Stomach (tissue), 9 donors: ENCODE data around the gene BPIFB3. TPM values are rescaled to one million over a fixed set of nuclear protein-coding genes. Genes with fewer than 3 reads are reported as not detected.

Experiments
- DNase-seq, 2 donors: peaks; one replicate each; pipeline versions ENCODE4 v3.0.0 to v3.0.0-alpha.2; 2013 to 2019
- H3K27ac ChIP-seq, 5 donors: fragments of 200-600 bp in 4 of 5; sonication (generic) in 4 of 5; one replicate each; pipeline ENCODE4 v1.5.1; 2013 to 2019; ENCODE audit warnings: mild to moderate bottlenecking in 1 of 5, moderate library complexity in 1 of 5
- H3K27me3 ChIP-seq, 3 donors: fragments of 200-600 bp; sonication (generic); one replicate each; pipeline ENCODE4 v1.5.1; 2017 to 2019; ENCODE audit warnings: mixed run types in 1 of 3
- H3K36me3 ChIP-seq, 4 donors: fragments of 200-600 bp; sonication (generic); 1 replicate in 3 of 4; 2 replicates in 1 of 4; pipeline ENCODE4 v1.5.1; 2016 to 2019
- H3K4me1 ChIP-seq, 4 donors: fragments of 200-600 bp; sonication (generic); one replicate each; pipeline ENCODE4 v1.5.1; 2016 to 2019
- H3K4me3 ChIP-seq, 4 donors: fragments of 200-600 bp; sonication (generic) in 3 of 4; one replicate each; pipeline ENCODE4 v1.5.1; 2016 to 2019; ENCODE audit warnings: mild to moderate bottlenecking in 1 of 4
- H3K9me3 ChIP-seq, 4 donors: fragments of 200-600 bp; sonication (generic); one replicate each; pipeline ENCODE4 v1.5.1; 2016 to 2019
- CTCF ChIP-seq, 7 experiments: fragments of 450-650 bp in 4 of 7; fragments of 200-600 bp in 3 of 7; sonication (generic) in 3 of 7; IDR thresholded peaks; one replicate each; pipeline ENCODE4 v1.5.1; 2016 to 2019; ENCODE audit warnings: antibody characterized with exemption in 7 of 7, control low read depth in 2 of 7, mild to moderate bottlenecking in 1 of 7
- EP300 ChIP-seq: sonication (generic); formaldehyde crosslinking; IDR thresholded peaks from one replicate; pipeline ENCODE4 v1.6.1; 2017; ENCODE audit warnings: antibody characterized with exemption
- POLR2A ChIP-seq, 4 donors: fragments of 450-650 bp; IDR thresholded peaks; one replicate each; pipeline ENCODE4 v1.6.1; 2016; ENCODE audit warnings: antibody characterized with exemption in 4 of 4, control low read depth in 2 of 4, mild to moderate bottlenecking in 1 of 4, moderate library complexity in 1 of 4
- POLR2AphosphoS5 ChIP-seq, 3 donors: sonication (generic); formaldehyde crosslinking; IDR thresholded peaks; one replicate each; pipeline ENCODE4 v1.6.1; 2016; ENCODE audit warnings: antibody characterized with exemption in 3 of 3
- WGBS, 5 donors: extraction: QIAGEN DNeasy Blood & Tissue Kit in 3 of 5; methylation state at CpG; one replicate each; pipeline versions ENCODE4 v1.1.5 to v1.1.7; 2013 to 2018; 5-methylcytosine and 5-hydroxymethylcytosine counted together
- intact Hi-C: fragments of 100-400 bp; cut with DNase I; formaldehyde crosslinking; loops from one replicate; pipeline ENCODE4 v1.15.1; 2023; ENCODE audit warnings: low total_unique reads
- polyA plus RNA-seq, 3 donors: library from polyadenylated mRNA; stranded (reverse); fragments of 200-250 nt; gene quantifications; one replicate each; pipeline ENCODE4 v1.2.3, GENCODE V29; 2013
- total RNA-seq, 5 donors: library from RNA; depleted of rRNA; stranded (reverse); fragments of >200 nt; gene quantifications; one replicate each; pipeline versions ENCODE4 v1.1.0 to v1.2.3, GENCODE V29; 2014 to 2016
- donor health status: healthy with polysubstance abuse.
- donor health status: Bipolar disorder and iron deficiency.
- donor health status: healthy.

The BPIFB3 gene
- total and polyA plus RNA-seq, 8 donors = not detected

GRCh38 chr20:33065785-33066184, 12.1 kb downstream of the BPIFB3 start:
- DNase-seq = no peak
- Histone ChIP-seq H3K4me3 (no peak overlapping the region), H3K27me3 (peaks cover 0 to 7% (median 0%) of the 10 kb centered on the region in 3 donors), H3K27ac (no peak overlapping the region), H3K4me1 (no peaks in the 10 kb centered on the region), H3K36me3 (no peaks in the 10 kb centered on the region), H3K9me3 (no peaks in the 10 kb centered on the region)
- TF ChIP-seq CTCF (IDR thresholded peaks at IDR 0.05) (no peak), POLR2A (IDR thresholded peaks at IDR 0.05) (no peak), POLR2AphosphoS5 (IDR thresholded peaks at IDR 0.05) (no peak), EP300 (no peak)
- WGBS, 5 donors = 65 to 80% (median 72%) methylated on average over 9 of the region's 9 CpGs
- intact Hi-C loops = no loop called here

DNA sequence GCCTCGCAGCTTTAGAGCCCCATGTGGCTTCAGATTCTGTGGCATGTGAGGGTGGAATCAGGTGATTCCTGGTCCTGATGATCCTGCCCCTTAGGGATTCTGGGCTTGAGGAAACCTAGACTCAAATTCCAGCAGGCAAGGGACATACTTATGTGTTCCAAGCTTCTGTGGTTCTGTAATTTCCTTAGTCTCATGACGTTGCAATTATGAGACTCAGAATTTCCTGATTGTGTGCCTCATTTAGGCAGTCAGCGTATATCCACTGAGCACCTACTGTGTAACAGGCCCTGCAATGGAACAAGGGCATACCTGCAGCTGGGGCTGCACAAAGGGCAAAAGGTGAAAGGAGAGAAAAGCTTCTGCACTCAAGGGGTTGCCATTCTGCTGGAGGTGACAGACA, 14.1 kb downstream of the BPIFB3 start:
- TF ChIP-seq POLR2A (IDR thresholded peaks at IDR 0.05) (no peak), CTCF (IDR thresholded peaks at IDR 0.05) (no peak), POLR2AphosphoS5 (IDR thresholded peaks at IDR 0.05) (no peak), EP300 (no peak)
- DNase-seq = no peak
- H3K36me3 ChIP-seq = no peaks in the 10 kb centered on the region
- H3K27me3 ChIP-seq = peaks cover 0 to 16% (median 0%) of the 10 kb centered on the region in 3 donors
- no peaks in the 10 kb centered on the region for H3K9me3 ChIP-seq
- intact Hi-C loops = no loop called here
- no peaks in the 10 kb centered on the region for H3K4me1 ChIP-seq
- 69 to 77% (median 73%) methylated on average over 3 of the region's 3 CpGs for WGBS, 5 donors
- H3K27ac ChIP-seq = no peak overlapping the region
- no peak overlapping the region for H3K4me3 ChIP-seq

DNA sequence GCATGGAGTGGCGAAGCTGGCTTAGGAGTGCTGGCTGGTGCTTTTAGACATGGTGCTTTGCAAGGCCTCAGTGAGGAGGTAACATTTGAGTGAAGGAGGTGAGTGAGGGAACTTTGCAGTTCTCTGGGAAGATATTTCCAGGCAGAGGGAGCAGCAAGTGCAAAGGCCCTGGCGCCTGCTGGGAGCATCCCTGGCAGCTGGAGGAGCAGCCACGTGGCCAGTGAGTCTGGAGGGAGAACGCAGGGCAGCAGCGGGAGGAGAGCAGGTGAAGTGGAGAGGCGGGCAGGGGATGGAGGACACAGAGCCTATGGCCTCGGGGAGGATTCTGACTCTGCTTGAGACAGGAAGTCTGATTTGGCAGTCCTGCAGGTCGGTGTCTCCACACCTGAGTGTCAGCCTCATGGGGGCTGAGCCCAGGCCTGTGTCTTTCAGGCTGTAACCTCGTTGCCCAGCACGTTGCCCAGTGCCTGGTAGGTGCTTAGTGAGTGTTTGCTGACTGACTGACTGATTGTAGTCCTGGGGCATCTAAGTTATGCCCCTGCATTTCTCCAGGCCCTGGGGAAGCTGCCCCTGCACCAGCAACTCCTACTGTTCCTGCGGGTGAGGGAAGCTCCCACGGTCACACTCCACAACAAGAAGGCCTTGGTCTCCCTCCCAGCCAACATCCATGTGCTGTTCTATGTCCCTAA, 14.7 kb downstream of the BPIFB3 start:
- Histone ChIP-seq H3K36me3 (no peaks in the 10 kb centered on the region), H3K9me3 (no peaks in the 10 kb centered on the region), H3K4me3 (no peak overlapping the region), H3K27me3 (peaks cover 0 to 17% (median 0%) of the 10 kb centered on the region in 3 donors), H3K4me1 (no peaks in the 10 kb centered on the region), H3K27ac (no peak overlapping the region)
- WGBS, 5 donors = 75 to 88% (median 81%) methylated on average over 7 to 12 of the region's 12 CpGs
- intact Hi-C loops = no loop called here
- TF ChIP-seq EP300 (no peak), POLR2A (IDR thresholded peaks at IDR 0.05) (no peak), CTCF (IDR thresholded peaks at IDR 0.05) (no peak), POLR2AphosphoS5 (IDR thresholded peaks at IDR 0.05) (no peak)
- DNase-seq = no peak

- intact Hi-C loops = no loop called here
- WGBS, 5 donors = 73 to 87% (median 84%) methylated on average over 9 of the region's 9 CpGs
- DNase-seq = no peak
- H3K27me3 ChIP-seq = peaks cover 0 to 20% (median 0%) of the 10 kb centered on the region in 3 donors
- no peak for TF ChIP-seq POLR2A (IDR thresholded peaks at IDR 0.05)
- no peak for TF ChIP-seq POLR2AphosphoS5 (IDR thresholded peaks at IDR 0.05)
- TF ChIP-seq CTCF (IDR thresholded peaks at IDR 0.05) = no peak
- no peak for TF ChIP-seq EP300
- no peaks in the 10 kb centered on the region for H3K36me3 ChIP-seq
- no peaks in the 10 kb centered on the region for H3K9me3 ChIP-seq
- no peaks in the 10 kb centered on the region for H3K4me1 ChIP-seq
- no peak overlapping the region for H3K27ac ChIP-seq
- no peak overlapping the region for H3K4me3 ChIP-seq
Observed at GRCh38 chr20:33069673-33070072, 16.0 kb downstream of the BPIFB3 start.
